ENCODE results near the gene PCNT. TPM values are rescaled to one million over a fixed set of nuclear protein-coding genes. Genes with fewer than 3 reads are reported as not detected.
A peak's percentile ranks its signal among the peaks of the same experiment; 100 is the strongest.

PCNT gene
- total RNA-seq, 1 donor = 21.6 TPM

- TF ChIP-seq CTCF (IDR thresholded peaks at IDR 0.05; ENCODE audit: insufficient read depth, low read depth, low read length) = no peak
- DNase-seq (ENCODE audit: low read depth) = no peak
- H3K4me3 ChIP-seq (ENCODE audit: low read depth, low read length) = no peak overlapping the region
These were observed 53.8 kb downstream of the PCNT start for GRCh38 chr21:46377789-46378188.

- no peak overlapping the region for H3K4me3 ChIP-seq (ENCODE audit: low read depth, low read length)
- no peak for TF ChIP-seq CTCF (IDR thresholded peaks at IDR 0.05; ENCODE audit: insufficient read depth, low read depth, low read length)
- no peak for DNase-seq (ENCODE audit: low read depth)
These were observed 55.1 kb downstream of the PCNT start for GRCh38 chr21:46379105-46379504.

DNA sequence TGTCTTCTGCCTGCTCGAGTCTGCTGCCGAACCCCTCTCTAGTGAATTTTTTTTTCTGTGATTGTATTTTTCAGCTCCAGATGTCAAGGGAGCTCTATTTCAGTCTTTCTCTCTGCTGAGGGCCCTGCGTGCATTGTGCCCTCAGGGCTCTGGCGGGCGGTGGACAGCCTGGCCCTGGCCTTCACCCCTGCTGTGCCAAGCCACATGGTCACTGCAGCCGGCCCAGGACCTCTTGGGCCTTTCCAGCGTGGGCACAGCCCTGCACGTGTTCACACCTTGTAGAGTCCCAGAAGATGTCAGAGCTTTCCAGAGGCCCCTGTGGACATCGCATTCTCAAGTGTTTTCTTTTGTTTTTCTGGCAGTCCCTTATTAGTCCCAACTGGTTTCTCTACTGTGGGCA is 55.7 kb downstream of the PCNT start:
- no peak overlapping the region for H3K4me3 ChIP-seq (ENCODE audit: low read depth, low read length)
- no peak for DNase-seq (ENCODE audit: low read depth)
- TF ChIP-seq CTCF (IDR thresholded peaks at IDR 0.05; ENCODE audit: insufficient read depth, low read depth, low read length) = no peak

- no peak for DNase-seq (ENCODE audit: low read depth)
- no peak overlapping the region for H3K4me3 ChIP-seq (ENCODE audit: low read depth, low read length)
- no peak for TF ChIP-seq CTCF (IDR thresholded peaks at IDR 0.05; ENCODE audit: insufficient read depth, low read depth, low read length)
These were observed 57.6 kb downstream of the PCNT start for GRCh38 chr21:46381541-46381940.

DNA sequence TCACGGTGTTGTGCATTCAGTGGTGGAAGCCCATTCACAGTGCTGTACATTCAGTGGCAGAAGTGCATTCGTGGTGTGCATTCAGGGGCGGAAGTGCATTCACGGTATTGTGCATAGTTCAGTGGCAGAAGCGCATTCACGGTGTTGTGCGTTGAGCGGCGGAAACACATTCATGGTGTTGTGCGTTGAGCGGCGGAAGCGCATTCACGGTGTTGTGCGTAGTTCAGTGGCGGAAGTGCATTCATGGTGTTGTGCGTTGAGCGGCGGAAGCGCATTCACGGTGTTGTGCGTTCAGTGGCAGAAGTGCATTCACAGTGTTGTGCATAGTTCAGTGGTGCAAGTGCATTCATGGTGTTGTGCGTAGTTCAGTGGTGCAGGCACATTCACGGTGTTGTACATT is 60.6 kb downstream of the PCNT start:
- TF ChIP-seq CTCF (IDR thresholded peaks at IDR 0.05; ENCODE audit: insufficient read depth, low read depth, low read length) = no peak
- DNase-seq (ENCODE audit: low read depth) = no peak

GRCh38 chr21:46385846-46386733 is 62.1 kb downstream of the PCNT start:
- no peak overlapping the region for H3K4me3 ChIP-seq (ENCODE audit: low read depth, low read length)
- no peak for TF ChIP-seq CTCF (IDR thresholded peaks at IDR 0.05; ENCODE audit: insufficient read depth, low read depth, low read length)
- peak; percentile 19 for DNase-seq (ENCODE audit: low read depth)

More for the DNA sequence above, 60.6 kb downstream of the PCNT start:
- no peak overlapping the region for H3K4me3 ChIP-seq (ENCODE audit: low read depth, low read length)

GRCh38 chr21:46386734-46387088 is 62.8 kb downstream of the PCNT start:
- TF ChIP-seq CTCF (IDR thresholded peaks at IDR 0.05; ENCODE audit: insufficient read depth, low read depth, low read length) = no peak
- H3K4me3 ChIP-seq (ENCODE audit: low read depth, low read length) = no peak overlapping the region
- DNase-seq (ENCODE audit: low read depth) = no peak
